A549 (cell line): Measurements from ENCODE around the gene PLOD3. TPM values are rescaled to one million over a fixed set of nuclear protein-coding genes. Genes with fewer than 3 reads are reported as not detected.

Experiments
- ATAC-seq, 2 experiments: fragments of 200-7000 bp in 1 of 2; fragments of >200 bp in 1 of 2; cut with Nextera tagmentation in 1 of 2; cut with Tn5 transposase in 1 of 2; 3 replicates each; pipeline versions ENCODE4 v1.8.0 to v1.9.1; 2018 to 2020; ENCODE audit warnings: mild to moderate bottlenecking in 1 of 2, moderate library complexity in 1 of 2
- CTCF ChIA-PET: fragments of 300-600 bp; sonication (Branson Sonifier 250); formaldehyde crosslinking; extraction: SDS; loops from one replicate; lab custom pipeline; 2021; ENCODE audit warnings: antibody characterized with exemption, inconsistent platforms; lab: Yijun Ruan, JAX
- POLR2A ChIA-PET: fragments of 350-600 bp; formaldehyde crosslinking; extraction: SDS; loops from one replicate; lab custom pipeline; 2021; ENCODE audit warnings: antibody characterized with exemption, inconsistent platforms; lab: Yijun Ruan, JAX
- DNase-seq, 2 experiments: peaks; one replicate each; pipeline versions ENCODE4 v3.0.0 to v3.0.0-alpha.2; 2011 to 2016; ENCODE audit warnings: low read depth in 1 of 2, low spot score in 1 of 2
- FAIRE-seq: peaks from 2 replicates; lab custom pipeline; 2011; peaks lifted over from hg19 to GRCh38; lab: Jason Lieb, UNC
- H3K27ac ChIP-seq, 2 experiments: fragments of >200 bp; sonication (Bioruptor Twin); formaldehyde crosslinking; 3 replicates each; pipeline ENCODE4 v1.5.1; 2016 to 2017
- H3K4me1 ChIP-seq: fragments of >200 bp; sonication (Bioruptor Twin); formaldehyde crosslinking; 3 replicates; pipeline ENCODE4 v1.6.1; 2016
- H3K4me2 ChIP-seq: fragments of >200 bp; sonication (Bioruptor Twin); formaldehyde crosslinking; 3 replicates; pipeline ENCODE4 v1.6.1; 2016
- H3K4me3 ChIP-seq: fragments of >200 bp; sonication (Bioruptor Twin); formaldehyde crosslinking; 3 replicates; pipeline ENCODE4 v1.5.1; 2016
- H3K9me3 ChIP-seq: fragments of >200 bp; sonication (Bioruptor Twin); formaldehyde crosslinking; 3 replicates; pipeline ENCODE4 v1.6.1; 2016
- BHLHE40 ChIP-seq: IDR thresholded peaks from 2 replicates; pipeline ENCODE4 v1.6.1; 2012; ENCODE audit warnings: low read depth, low read length, inconsistent platforms
- CBX8 ChIP-seq: fragments of 200-600 bp; sonication (generic); IDR thresholded peaks from 2 replicates; pipeline ENCODE4 v1.6.1; 2016
- CEBPB ChIP-seq, 2 experiments: fragments of >200 bp in 1 of 2; sonication (Bioruptor Twin) in 1 of 2; formaldehyde crosslinking in 1 of 2; IDR thresholded peaks; 2 replicates each; pipeline ENCODE4 v1.6.1; 2012 to 2016
- EHF ChIP-seq: fragments of 250-450 bp; sonication (Bioruptor Pico); IDR thresholded peaks from 2 replicates; pipeline ENCODE4 v1.5.0; 2020; ENCODE audit warnings: mild to moderate bottlenecking
- EP300 ChIP-seq, 2 experiments: fragments of >200 bp; sonication (Bioruptor Twin); formaldehyde crosslinking; IDR thresholded peaks; 2 replicates in 1 of 2; 3 replicates in 1 of 2; pipeline ENCODE4 v1.6.1; 2016 to 2017
- FOSL2 ChIP-seq, 2 experiments: fragments of 450-650 bp in 1 of 2; fragments of >200 bp in 1 of 2; sonication (Bioruptor Twin) in 1 of 2; formaldehyde crosslinking; IDR thresholded peaks; 2 replicates each; pipeline versions ENCODE4 v1.5.0 to v1.6.1; 2016 to 2020; ENCODE audit warnings: mild to moderate bottlenecking in 1 of 2, moderate library complexity in 1 of 2
- FOXS1 ChIP-seq: fragments of 250-450 bp; sonication (Bioruptor Pico); IDR thresholded peaks from 2 replicates; pipeline ENCODE4 v1.5.0; 2020; ENCODE audit warnings: mild to moderate bottlenecking, moderate library complexity
- HOXA7 ChIP-seq: fragments of 250-450 bp; sonication (Bioruptor Pico); IDR thresholded peaks from 2 replicates; pipeline ENCODE4 v1.5.0; 2020; ENCODE audit warnings: mild to moderate bottlenecking, moderate library complexity
- HOXB5 ChIP-seq: fragments of 250-450 bp; sonication (Bioruptor Pico); IDR thresholded peaks from 2 replicates; pipeline ENCODE4 v1.5.0; 2020; ENCODE audit warnings: mild to moderate bottlenecking, moderate library complexity
- JUNB ChIP-seq: fragments of >200 bp; sonication (Bioruptor Twin); formaldehyde crosslinking; IDR thresholded peaks from 2 replicates; pipeline ENCODE4 v1.6.1; 2016
- KDM1A ChIP-seq: fragments of 200-600 bp; sonication (generic); IDR thresholded peaks from 2 replicates; pipeline ENCODE4 v1.6.1; 2016; ENCODE audit warnings: low read depth, mild to moderate bottlenecking
- MAFK ChIP-seq: fragments of 450-650 bp; IDR thresholded peaks from 2 replicates; pipeline ENCODE4 v1.6.1; 2014; ENCODE audit not compliant: partially characterized antibody
- MYC ChIP-seq: IDR thresholded peaks from 2 replicates; pipeline ENCODE4 v1.6.1; 2012; ENCODE audit warnings: mild to moderate bottlenecking, inconsistent platforms, low read length, improper control_type of control experiment, borderline replicate concordance
- POLR2A ChIP-seq: IDR thresholded peaks from 2 replicates; pipeline ENCODE4 v1.6.1; 2012; ENCODE audit warnings: mild to moderate bottlenecking, low read length
- POLR2AphosphoS2 ChIP-seq: conservative IDR thresholded peaks from 2 replicates; pipeline ENCODE4 v1.6.1; 2012; ENCODE audit warnings: low read length, improper control_type of control experiment, inconsistent platforms
- RAD21 ChIP-seq, 2 experiments: fragments of >200 bp in 1 of 2; sonication (Bioruptor Twin) in 1 of 2; formaldehyde crosslinking in 1 of 2; IDR thresholded peaks in 1 of 2; conservative IDR thresholded peaks in 1 of 2; 2 replicates in 1 of 2; 3 replicates in 1 of 2; pipeline ENCODE4 v1.6.1; 2012 to 2018; ENCODE audit warnings: inconsistent platforms in 1 of 2
- RARB ChIP-seq: fragments of 250-450 bp; sonication (Bioruptor Pico); IDR thresholded peaks from 2 replicates; pipeline ENCODE4 v1.8.0; 2021; ENCODE audit warnings: mild to moderate bottlenecking, moderate library complexity
- RCOR1 ChIP-seq: fragments of 150-350 bp; IDR thresholded peaks from 2 replicates; pipeline ENCODE4 v1.6.1; 2014; ENCODE audit warnings: antibody characterized with exemption, low read length, low read depth
- RNF2 ChIP-seq: fragments of 200-600 bp; sonication (generic); IDR thresholded peaks from 2 replicates; pipeline ENCODE4 v1.6.1; 2016; ENCODE audit warnings: low read depth, mild to moderate bottlenecking, antibody characterized with exemption, moderate library complexity, borderline replicate concordance
- SREBF2 ChIP-seq: fragments of 450-650 bp; IDR thresholded peaks from 2 replicates; pipeline ENCODE4 v1.6.1; 2014; ENCODE audit warnings: mild to moderate bottlenecking, moderate library complexity
- ZNF302 ChIP-seq: fragments of 250-450 bp; sonication (Bioruptor Pico); IDR thresholded peaks from 2 replicates; pipeline ENCODE4 v1.9.0; 2021; ENCODE audit warnings: inconsistent platforms, mild to moderate bottlenecking, moderate library complexity
- ZSCAN20 ChIP-seq: fragments of 250-450 bp; sonication (Bioruptor Pico); IDR thresholded peaks from 2 replicates; pipeline ENCODE4 v1.8.0; 2022; ENCODE audit warnings: mild to moderate bottlenecking, moderate library complexity
- WGBS: methylation state at CpG from one replicate; pipeline ENCODE4 v1.1.6; 2017; ENCODE audit errors: missing lambda C conversion rate; 5-methylcytosine and 5-hydroxymethylcytosine counted together
- polyA plus RNA-seq, 4 experiments: library from polyadenylated mRNA; depleted of rRNA in 3 of 4; stranded (reverse); fragments of >200 nt; fragmentation: RNase III in 1 of 4; extraction: RNeasy Plus Mini Kit Qiagen cat#74134 plus additional on column Dnase treatment in 1 of 4; gene quantifications; 2 replicates in 3 of 4; 3 replicates in 1 of 4; pipeline ENCODE4 v1.2.3, GENCODE V29; 2011 to 2017
- TF ChIP-seq, protein P1 (sequence below): fragments of >200 bp; sonication (Bioruptor Twin); formaldehyde crosslinking; IDR thresholded peaks from 2 replicates; pipeline ENCODE4 v1.6.1; 2016
- TF ChIP-seq, protein P2 (sequence below): fragments of 250-450 bp; sonication (Bioruptor Pico); IDR thresholded peaks from 2 replicates; pipeline ENCODE4 v1.5.0; 2021; ENCODE audit warnings: mild to moderate bottlenecking, moderate library complexity, borderline replicate concordance
- TF ChIP-seq, protein P3 (sequence below): fragments of >200 bp; sonication (Bioruptor Twin); formaldehyde crosslinking; IDR thresholded peaks from 3 replicates; pipeline ENCODE4 v1.5.1; 2016
- TF ChIP-seq, protein P4 (sequence below): fragments of >200 bp; sonication (Bioruptor Twin); formaldehyde crosslinking; IDR thresholded peaks from 3 replicates; pipeline ENCODE4 v1.6.1; 2016

PLOD3 gene
- polyA plus RNA-seq, 2 of the 4 experiments (the other 2 are of a cell fraction), result 26.0 to 48.7 TPM

DNA sequence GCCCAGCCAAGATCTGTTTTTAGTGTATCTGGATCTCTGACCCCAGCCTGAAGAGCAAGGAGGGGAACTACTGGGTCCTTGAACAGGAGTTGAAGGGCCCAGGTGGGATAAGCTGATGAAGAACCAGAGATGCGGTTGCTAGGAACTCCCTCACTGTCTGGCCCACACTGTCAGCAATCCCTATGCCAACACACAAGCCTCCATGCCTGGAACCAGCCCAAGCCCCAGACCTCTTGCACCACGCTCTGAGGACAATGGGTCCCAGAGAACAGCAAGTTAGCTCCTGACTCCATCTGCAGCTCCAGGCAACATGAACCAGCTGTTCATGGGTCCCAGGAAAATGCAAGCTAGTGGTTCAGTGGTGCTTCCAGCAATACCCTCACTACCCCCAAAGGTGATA, 39.7 kb downstream of the PLOD3 start:
- FAIRE-seq (no peak), DNase-seq (no peak)
- POLR2A ChIA-PET, result interaction anchor here (1.0 kb wide), 1 partner anchor 9 kb away, joined by 3 read pairs; no protein-coding TSS in a partner anchor
- Histone ChIP-seq H3K4me1 (peaks cover 26% of the 10 kb centered on the region), H3K27ac (no peak overlapping the region)
- CTCF ChIA-PET, result interaction anchor here (1.0 to 6.7 kb wide), 4 partner anchors 12 to 33 kb away, joined by 3 to 68 read pairs (median 22); partner anchors contain the start of gene VGF
- WGBS, result 90% methylated on average over 2 of the region's 2 CpGs
- TF ChIP-seq, protein P1, sequence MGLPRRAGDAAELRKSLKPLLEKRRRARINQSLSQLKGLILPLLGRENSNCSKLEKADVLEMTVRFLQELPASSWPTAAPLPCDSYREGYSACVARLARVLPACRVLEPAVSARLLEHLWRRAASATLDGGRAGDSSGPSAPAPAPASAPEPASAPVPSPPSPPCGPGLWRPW, result no peak
- TF ChIP-seq RCOR1, result no peak
- no peak for TF ChIP-seq ZNF302
- TF ChIP-seq, protein P2, sequence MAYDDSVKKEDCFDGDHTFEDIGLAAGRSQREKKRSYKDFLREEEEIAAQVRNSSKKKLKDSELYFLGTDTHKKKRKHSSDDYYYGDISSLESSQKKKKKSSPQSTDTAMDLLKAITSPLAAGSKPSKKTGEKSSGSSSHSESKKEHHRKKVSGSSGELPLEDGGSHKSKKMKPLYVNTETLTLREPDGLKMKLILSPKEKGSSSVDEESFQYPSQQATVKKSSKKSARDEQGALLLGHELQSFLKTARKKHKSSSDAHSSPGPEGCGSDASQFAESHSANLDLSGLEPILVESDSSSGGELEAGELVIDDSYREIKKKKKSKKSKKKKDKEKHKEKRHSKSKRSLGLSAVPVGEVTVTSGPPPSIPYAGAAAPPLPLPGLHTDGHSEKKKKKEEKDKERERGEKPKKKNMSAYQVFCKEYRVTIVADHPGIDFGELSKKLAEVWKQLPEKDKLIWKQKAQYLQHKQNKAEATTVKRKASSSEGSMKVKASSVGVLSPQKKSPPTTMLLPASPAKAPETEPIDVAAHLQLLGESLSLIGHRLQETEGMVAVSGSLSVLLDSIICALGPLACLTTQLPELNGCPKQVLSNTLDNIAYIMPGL, result no peak
- no peak for TF ChIP-seq HOXB5 (CRISPR knock-in tag)
- TF ChIP-seq, protein P3, sequence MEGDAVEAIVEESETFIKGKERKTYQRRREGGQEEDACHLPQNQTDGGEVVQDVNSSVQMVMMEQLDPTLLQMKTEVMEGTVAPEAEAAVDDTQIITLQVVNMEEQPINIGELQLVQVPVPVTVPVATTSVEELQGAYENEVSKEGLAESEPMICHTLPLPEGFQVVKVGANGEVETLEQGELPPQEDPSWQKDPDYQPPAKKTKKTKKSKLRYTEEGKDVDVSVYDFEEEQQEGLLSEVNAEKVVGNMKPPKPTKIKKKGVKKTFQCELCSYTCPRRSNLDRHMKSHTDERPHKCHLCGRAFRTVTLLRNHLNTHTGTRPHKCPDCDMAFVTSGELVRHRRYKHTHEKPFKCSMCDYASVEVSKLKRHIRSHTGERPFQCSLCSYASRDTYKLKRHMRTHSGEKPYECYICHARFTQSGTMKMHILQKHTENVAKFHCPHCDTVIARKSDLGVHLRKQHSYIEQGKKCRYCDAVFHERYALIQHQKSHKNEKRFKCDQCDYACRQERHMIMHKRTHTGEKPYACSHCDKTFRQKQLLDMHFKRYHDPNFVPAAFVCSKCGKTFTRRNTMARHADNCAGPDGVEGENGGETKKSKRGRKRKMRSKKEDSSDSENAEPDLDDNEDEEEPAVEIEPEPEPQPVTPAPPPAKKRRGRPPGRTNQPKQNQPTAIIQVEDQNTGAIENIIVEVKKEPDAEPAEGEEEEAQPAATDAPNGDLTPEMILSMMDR, result no peak
- no peak for TF ChIP-seq SREBF2
- no peak for TF ChIP-seq POLR2AphosphoS2
- TF ChIP-seq POLR2A, result no peak
- TF ChIP-seq, protein P4, sequence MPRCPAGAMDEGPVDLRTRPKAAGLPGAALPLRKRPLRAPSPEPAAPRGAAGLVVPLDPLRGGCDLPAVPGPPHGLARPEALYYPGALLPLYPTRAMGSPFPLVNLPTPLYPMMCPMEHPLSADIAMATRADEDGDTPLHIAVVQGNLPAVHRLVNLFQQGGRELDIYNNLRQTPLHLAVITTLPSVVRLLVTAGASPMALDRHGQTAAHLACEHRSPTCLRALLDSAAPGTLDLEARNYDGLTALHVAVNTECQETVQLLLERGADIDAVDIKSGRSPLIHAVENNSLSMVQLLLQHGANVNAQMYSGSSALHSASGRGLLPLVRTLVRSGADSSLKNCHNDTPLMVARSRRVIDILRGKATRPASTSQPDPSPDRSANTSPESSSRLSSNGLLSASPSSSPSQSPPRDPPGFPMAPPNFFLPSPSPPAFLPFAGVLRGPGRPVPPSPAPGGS, result no peak
- TF ChIP-seq, all 56 proteins: peak for 0
- no peak overlapping the region for H3K4me2 ChIP-seq
- ATAC-seq, result no peak
- H3K9me3 ChIP-seq, result no peaks in the 10 kb centered on the region
- no peak overlapping the region for H3K4me3 ChIP-seq

DNA sequence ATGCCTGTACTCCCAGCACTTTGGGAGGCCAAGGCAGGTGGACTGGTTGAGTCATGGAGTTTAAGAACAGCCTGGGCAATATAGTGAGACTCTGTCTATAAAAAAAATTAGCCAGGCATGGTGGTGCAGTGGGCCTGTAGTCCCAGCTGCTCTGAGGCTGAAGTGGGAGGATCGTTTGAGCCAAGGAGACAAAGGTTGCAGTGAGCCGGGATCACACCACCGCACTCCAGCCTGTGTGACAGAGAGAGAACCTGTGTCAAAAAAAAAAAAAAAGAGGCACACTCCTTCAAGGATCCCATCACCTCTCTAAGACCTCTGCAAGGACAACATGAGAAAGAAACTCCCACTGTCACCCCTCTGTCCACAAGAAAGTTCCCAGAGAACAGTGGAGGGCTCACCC, 41.7 kb downstream of the PLOD3 start:
- FAIRE-seq, result no peak
- Histone ChIP-seq H3K27ac (no peak overlapping the region), H3K4me2 (no peak overlapping the region), H3K4me3 (no peak overlapping the region), H3K9me3 (no peaks in the 10 kb centered on the region), H3K4me1 (peaks cover 44% of the 10 kb centered on the region)
- ATAC-seq, result no peak
- ChIA-PET CTCF (interaction anchor here (0.7 to 6.7 kb wide), 7 partner anchors 8 to 210 kb away, joined by 3 to 68 read pairs (median 4); no protein-coding TSS in a partner anchor), POLR2A (no interaction called here)
- DNase-seq, result no peak
- TF ChIP-seq FOXS1 (CRISPR knock-in tag) (no peak), BHLHE40 (no peak), MYC (no peak), KDM1A (no peak), RAD21 (conservative IDR thresholded peaks at IDR 0.05 in 1 of 2, IDR thresholded peaks at IDR 0.05 in 1 of 2) (no peak), FOSL2 (IDR thresholded peaks at IDR 0.05) (no peak), FOSL2 (CRISPR knock-in tag; IDR thresholded peaks at IDR 0.05) (no peak), MAFK (no peak), CEBPB (IDR thresholded peaks at IDR 0.05) (no peak), JUNB (no peak), POLR2A (no peak), RARB (no peak), EHF (no peak), CBX8 (no peak), ZSCAN20 (CRISPR knock-in tag) (no peak), HOXA7 (CRISPR knock-in tag) (no peak), RNF2 (no peak), EP300 (IDR thresholded peaks at IDR 0.05) (no peak)
- TF ChIP-seq, protein P2, result no peak
- TF ChIP-seq, protein P4, result no peak
- 40% methylated on average over 3 of the region's 3 CpGs for WGBS
